ENCODE data around the gene ZNF683.
A peak's percentile ranks its signal among the peaks of the same experiment; 100 is the strongest.
"Not testable (repeated sequence)": the region's sequence is repeated elsewhere in the genome, so short reads cannot be mapped to it uniquely, and the experiment has no call there.

Gene ZNF683
- total RNA-seq: 0.52 to 2.5 (median 0.70) reads per million in 3 donors

- not testable (repeated sequence) for H3K9me3 ChIP-seq (ENCODE audit: control insufficient read depth, low read length); H3K27me3 ChIP-seq (replicated peaks; ENCODE audit: control insufficient read depth, insufficient read depth, low read length, poor library complexity, severe bottlenecking); H3K4me3 ChIP-seq (ENCODE audit: insufficient read depth, low read depth, low read length, poor library complexity, severe bottlenecking); DNase-seq; H3K36me3 ChIP-seq (ENCODE audit: control insufficient read depth, insufficient read depth, low read length)
- peaks cover 82% of the 10 kb centered on the region for H3K4me1 ChIP-seq (ENCODE audit: control insufficient read depth, insufficient read depth, low read length, poor library complexity, severe bottlenecking)
- H3K27ac ChIP-seq (ENCODE audit: insufficient read depth, low read length, poor library complexity, severe bottlenecking): peak within 1 kb of the TSS; percentile 29
These were observed at the start of gene ZNF683 for GRCh38 chr1:26372611-26373010. TSS of gene ZNF683 (minus strand) at chr1:26372750. CDS start at chr1:26368571, 4,179 bp downstream.

GRCh38 chr1:26419494-26419893 lies 46.9 kb upstream of the ZNF683 start:
- Histone ChIP-seq H3K27me3 (replicated peaks; ENCODE audit: control insufficient read depth, insufficient read depth, low read length, poor library complexity, severe bottlenecking) (no peaks in the 10 kb centered on the region), H3K27ac (ENCODE audit: insufficient read depth, low read length, poor library complexity, severe bottlenecking) (no peak overlapping the region), H3K9me3 (ENCODE audit: control insufficient read depth, low read length) (no peaks in the 10 kb centered on the region), H3K4me1 (ENCODE audit: control insufficient read depth, insufficient read depth, low read length, poor library complexity, severe bottlenecking) (no peaks in the 10 kb centered on the region), H3K4me3 (ENCODE audit: insufficient read depth, low read depth, low read length, poor library complexity, severe bottlenecking) (no peak overlapping the region), H3K36me3 (ENCODE audit: control insufficient read depth, insufficient read depth, low read length) (no peaks in the 10 kb centered on the region)
- no peak for DNase-seq

- H3K4me3 ChIP-seq (ENCODE audit: insufficient read depth, low read depth, low read length, poor library complexity, severe bottlenecking): no peak overlapping the region
- H3K27me3 ChIP-seq (replicated peaks; ENCODE audit: control insufficient read depth, insufficient read depth, low read length, poor library complexity, severe bottlenecking): no peaks in the 10 kb centered on the region
- H3K27ac ChIP-seq (ENCODE audit: insufficient read depth, low read length, poor library complexity, severe bottlenecking): no peak overlapping the region
- H3K9me3 ChIP-seq (ENCODE audit: control insufficient read depth, low read length): no peaks in the 10 kb centered on the region
- no peaks in the 10 kb centered on the region for H3K4me1 ChIP-seq (ENCODE audit: control insufficient read depth, insufficient read depth, low read length, poor library complexity, severe bottlenecking)
- DNase-seq: no peak
- no peaks in the 10 kb centered on the region for H3K36me3 ChIP-seq (ENCODE audit: control insufficient read depth, insufficient read depth, low read length)
These were observed 46.4 kb upstream of the ZNF683 start for GRCh38 chr1:26418865-26419349.

- Histone ChIP-seq H3K36me3 (ENCODE audit: control insufficient read depth, insufficient read depth, low read length) (no peaks in the 10 kb centered on the region), H3K4me1 (ENCODE audit: control insufficient read depth, insufficient read depth, low read length, poor library complexity, severe bottlenecking) (no peaks in the 10 kb centered on the region), H3K27me3 (replicated peaks; ENCODE audit: control insufficient read depth, insufficient read depth, low read length, poor library complexity, severe bottlenecking) (peaks cover 6% of the 10 kb centered on the region), H3K9me3 (ENCODE audit: control insufficient read depth, low read length) (no peaks in the 10 kb centered on the region), H3K27ac (ENCODE audit: insufficient read depth, low read length, poor library complexity, severe bottlenecking) (no peak overlapping the region), H3K4me3 (ENCODE audit: insufficient read depth, low read depth, low read length, poor library complexity, severe bottlenecking) (no peak overlapping the region)
- peak; percentile 62 to 77 (median 65) for DNase-seq
These were observed 44.7 kb upstream of the ZNF683 start for GRCh38 chr1:26417111-26417759.

- no peaks in the 10 kb centered on the region for H3K36me3 ChIP-seq (ENCODE audit: control insufficient read depth, insufficient read depth, low read length)
- H3K4me1 ChIP-seq (ENCODE audit: control insufficient read depth, insufficient read depth, low read length, poor library complexity, severe bottlenecking): peaks cover 20% of the 10 kb centered on the region
- no peak for DNase-seq
- no peak overlapping the region for H3K27ac ChIP-seq (ENCODE audit: insufficient read depth, low read length, poor library complexity, severe bottlenecking)
- H3K4me3 ChIP-seq (ENCODE audit: insufficient read depth, low read depth, low read length, poor library complexity, severe bottlenecking): no peak overlapping the region
- no peaks in the 10 kb centered on the region for H3K9me3 ChIP-seq (ENCODE audit: control insufficient read depth, low read length)
- H3K27me3 ChIP-seq (replicated peaks; ENCODE audit: control insufficient read depth, insufficient read depth, low read length, poor library complexity, severe bottlenecking): peaks cover 27% of the 10 kb centered on the region
These were observed 40.5 kb upstream of the ZNF683 start for GRCh38 chr1:26413031-26413430.

- Histone ChIP-seq H3K27me3 (replicated peaks; ENCODE audit: control insufficient read depth, insufficient read depth, low read length, poor library complexity, severe bottlenecking) (peaks cover 27% of the 10 kb centered on the region), H3K4me3 (ENCODE audit: insufficient read depth, low read depth, low read length, poor library complexity, severe bottlenecking) (no peak overlapping the region), H3K27ac (ENCODE audit: insufficient read depth, low read length, poor library complexity, severe bottlenecking) (no peak overlapping the region), H3K9me3 (ENCODE audit: control insufficient read depth, low read length) (no peaks in the 10 kb centered on the region), H3K36me3 (ENCODE audit: control insufficient read depth, insufficient read depth, low read length) (no peaks in the 10 kb centered on the region), H3K4me1 (ENCODE audit: control insufficient read depth, insufficient read depth, low read length, poor library complexity, severe bottlenecking) (peaks cover 20% of the 10 kb centered on the region)
- no peak for DNase-seq
These were observed 39.8 kb upstream of the ZNF683 start for GRCh38 chr1:26412180-26412840.

- H3K9me3 ChIP-seq (ENCODE audit: control insufficient read depth, low read length): no peaks in the 10 kb centered on the region
- no peak overlapping the region for H3K4me3 ChIP-seq (ENCODE audit: insufficient read depth, low read depth, low read length, poor library complexity, severe bottlenecking)
- H3K36me3 ChIP-seq (ENCODE audit: control insufficient read depth, insufficient read depth, low read length): no peaks in the 10 kb centered on the region
- no peak overlapping the region for H3K27ac ChIP-seq (ENCODE audit: insufficient read depth, low read length, poor library complexity, severe bottlenecking)
- no peak for DNase-seq
- peaks cover 20% of the 10 kb centered on the region for H3K4me1 ChIP-seq (ENCODE audit: control insufficient read depth, insufficient read depth, low read length, poor library complexity, severe bottlenecking)
- peaks cover 27% of the 10 kb centered on the region for H3K27me3 ChIP-seq (replicated peaks; ENCODE audit: control insufficient read depth, insufficient read depth, low read length, poor library complexity, severe bottlenecking)
These were observed 39.1 kb upstream of the ZNF683 start for GRCh38 chr1:26411624-26412074.

GRCh38 chr1:26410706-26411623 lies 38.4 kb upstream of the ZNF683 start, which contains the start of gene LIN28A:
TSS of gene LIN28A (plus strand) at chr1:26410817. CDS start at chr1:26410892, 75 bp downstream.
- Histone ChIP-seq H3K27me3 (replicated peaks; ENCODE audit: control insufficient read depth, insufficient read depth, low read length, poor library complexity, severe bottlenecking) (peaks cover 27% of the 10 kb centered on the region), H3K27ac (ENCODE audit: insufficient read depth, low read length, poor library complexity, severe bottlenecking) (no peak within 1 kb of the TSS), H3K36me3 (ENCODE audit: control insufficient read depth, insufficient read depth, low read length) (no peaks in the 10 kb centered on the region), H3K4me1 (ENCODE audit: control insufficient read depth, insufficient read depth, low read length, poor library complexity, severe bottlenecking) (peaks cover 20% of the 10 kb centered on the region), H3K9me3 (ENCODE audit: control insufficient read depth, low read length) (no peaks in the 10 kb centered on the region), H3K4me3 (ENCODE audit: insufficient read depth, low read depth, low read length, poor library complexity, severe bottlenecking) (no peak within 1 kb of the TSS)
- no peak for DNase-seq

GRCh38 chr1:26409191-26409807 lies 36.7 kb upstream of the ZNF683 start:
- peaks cover 27% of the 10 kb centered on the region for H3K27me3 ChIP-seq (replicated peaks; ENCODE audit: control insufficient read depth, insufficient read depth, low read length, poor library complexity, severe bottlenecking)
- no peak overlapping the region for H3K27ac ChIP-seq (ENCODE audit: insufficient read depth, low read length, poor library complexity, severe bottlenecking)
- H3K4me3 ChIP-seq (ENCODE audit: insufficient read depth, low read depth, low read length, poor library complexity, severe bottlenecking): no peak overlapping the region
- H3K9me3 ChIP-seq (ENCODE audit: control insufficient read depth, low read length): no peaks in the 10 kb centered on the region
- H3K4me1 ChIP-seq (ENCODE audit: control insufficient read depth, insufficient read depth, low read length, poor library complexity, severe bottlenecking): peaks cover 20% of the 10 kb centered on the region
- DNase-seq: no peak
- H3K36me3 ChIP-seq (ENCODE audit: control insufficient read depth, insufficient read depth, low read length): no peaks in the 10 kb centered on the region

All from effector memory CD4-positive, alpha-beta T cell (primary cell).